DOHH2 (cell line): ENCODE measurements around the gene LRG1.

Source experiments
- CTCF ChIP-seq: fragments of 200-600 bp; sonication (generic); IDR thresholded peaks from one replicate; pipeline ENCODE4 v1.5.1; 2014; ENCODE audit warnings: antibody characterized with exemption, mild to moderate bottlenecking, low read depth, low read length; ENCODE audit not compliant: poor library complexity, severe bottlenecking
- EZH2phosphoT487 ChIP-seq: fragments of 200-600 bp; sonication (generic); IDR thresholded peaks from 2 replicates; pipeline ENCODE4 v1.6.1; 2017; ENCODE audit warnings: borderline replicate concordance, mild to moderate bottlenecking, antibody characterized with exemption, low read length, moderate library complexity, mixed read lengths

DNA sequence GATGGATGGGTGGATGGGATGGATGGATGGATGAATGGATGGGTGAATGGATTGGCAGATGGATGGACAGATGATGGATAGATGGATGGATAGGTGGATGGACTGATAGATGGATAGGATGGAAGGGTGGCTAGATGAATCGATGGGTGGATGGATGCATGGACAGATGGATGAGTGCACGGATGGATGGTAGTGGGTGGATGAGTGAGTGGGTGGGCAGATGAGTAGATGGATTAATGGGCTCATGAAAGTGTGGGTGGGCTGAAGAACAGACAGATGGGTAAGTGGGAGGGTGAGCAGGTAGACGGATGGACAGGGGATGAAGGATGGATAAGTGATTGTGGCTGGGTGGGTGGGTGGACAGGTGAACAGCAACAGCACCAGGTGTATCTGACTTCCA lies 13.9 kb upstream of the LRG1 start:
- TF ChIP-seq CTCF (no peak), EZH2phosphoT487 (no peak)
